ENCODE results near the gene MLC1.

DNA sequence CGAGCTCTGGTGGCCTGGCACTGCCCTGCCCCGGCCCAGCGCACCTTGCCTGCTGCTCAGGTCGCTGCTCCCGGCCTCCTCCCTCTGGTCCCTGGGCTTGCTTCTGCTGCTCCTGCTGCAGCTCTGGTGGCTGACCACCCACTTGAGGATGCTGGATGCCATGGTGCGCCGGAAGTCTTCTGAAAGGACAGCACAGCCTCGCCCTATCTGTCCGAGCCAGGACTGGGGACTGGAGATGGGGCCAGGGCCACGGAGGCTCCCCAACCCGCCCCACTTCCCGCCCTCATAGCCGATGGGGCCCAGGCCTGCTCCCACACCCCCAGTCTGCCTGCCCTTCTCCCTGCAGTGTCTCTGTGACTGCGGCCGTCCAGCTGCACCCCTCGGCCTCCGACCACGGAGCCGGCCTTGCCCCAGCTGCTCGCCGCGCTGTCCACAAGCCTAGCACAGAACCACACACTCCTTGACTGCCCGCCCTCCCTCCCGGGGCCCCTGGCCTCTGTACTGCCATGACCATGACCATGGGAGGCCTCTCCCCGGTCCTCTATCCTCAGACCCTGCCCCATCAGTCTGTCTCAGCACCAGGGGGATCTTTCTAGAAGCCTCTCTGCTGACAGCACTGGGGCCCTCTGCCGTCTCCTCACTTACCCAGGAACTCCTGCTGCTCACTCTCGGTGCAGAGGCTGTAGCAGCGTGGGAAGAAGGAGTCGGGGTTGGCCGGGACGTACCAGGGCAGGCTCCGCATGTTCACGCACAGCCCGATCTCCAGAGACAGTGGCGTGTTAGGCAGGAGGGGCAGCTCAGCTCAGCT lies 39.8 kb downstream of the MLC1 start:
- TF ChIP-seq, protein P1, sequence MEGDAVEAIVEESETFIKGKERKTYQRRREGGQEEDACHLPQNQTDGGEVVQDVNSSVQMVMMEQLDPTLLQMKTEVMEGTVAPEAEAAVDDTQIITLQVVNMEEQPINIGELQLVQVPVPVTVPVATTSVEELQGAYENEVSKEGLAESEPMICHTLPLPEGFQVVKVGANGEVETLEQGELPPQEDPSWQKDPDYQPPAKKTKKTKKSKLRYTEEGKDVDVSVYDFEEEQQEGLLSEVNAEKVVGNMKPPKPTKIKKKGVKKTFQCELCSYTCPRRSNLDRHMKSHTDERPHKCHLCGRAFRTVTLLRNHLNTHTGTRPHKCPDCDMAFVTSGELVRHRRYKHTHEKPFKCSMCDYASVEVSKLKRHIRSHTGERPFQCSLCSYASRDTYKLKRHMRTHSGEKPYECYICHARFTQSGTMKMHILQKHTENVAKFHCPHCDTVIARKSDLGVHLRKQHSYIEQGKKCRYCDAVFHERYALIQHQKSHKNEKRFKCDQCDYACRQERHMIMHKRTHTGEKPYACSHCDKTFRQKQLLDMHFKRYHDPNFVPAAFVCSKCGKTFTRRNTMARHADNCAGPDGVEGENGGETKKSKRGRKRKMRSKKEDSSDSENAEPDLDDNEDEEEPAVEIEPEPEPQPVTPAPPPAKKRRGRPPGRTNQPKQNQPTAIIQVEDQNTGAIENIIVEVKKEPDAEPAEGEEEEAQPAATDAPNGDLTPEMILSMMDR (IDR thresholded peaks at IDR 0.05), result no peak
- TF ChIP-seq POLR2A (IDR thresholded peaks at IDR 0.05), result no peak

Measured in esophagus squamous epithelium (tissue), 4 donors.